B cell (primary cell): ENCODE measurements around the gene DERA. TPM values are rescaled to one million over a fixed set of nuclear protein-coding genes. Genes with fewer than 3 reads are reported as not detected.
"Not testable (repeated sequence)": the region's sequence is repeated elsewhere in the genome, so short reads cannot be mapped to it uniquely, and the experiment has no call there.

Experiments
- ATAC-seq: fragments of 200-7000 bp; cut with Tn5 transposase; one replicate; pipeline ENCODE4 v1.10.0; 2021; ENCODE audit warnings: low read depth, mild to moderate bottlenecking, moderate number of reproducible peaks, moderate library complexity
- CTCF ChIA-PET: fragments of 350-600 bp; sonication (Branson Sonifier 250); formaldehyde crosslinking; loops from one replicate; lab custom pipeline; 2021; ENCODE audit warnings: antibody characterized with exemption, inconsistent platforms; lab: Charles Lee
- POLR2A ChIA-PET: fragments of 350-600 bp; sonication (Branson Sonifier 250); formaldehyde crosslinking; loops from one replicate; lab custom pipeline; 2021; ENCODE audit warnings: antibody characterized with exemption; lab: Charles Lee
- DNase-seq: peaks from one replicate; pipeline ENCODE4 v3.0.0; 2013
- H2AFZ ChIP-seq: 2 replicates; pipeline ENCODE4 v1.6.1; 2012; ENCODE audit warnings: mild to moderate bottlenecking, low read depth, low read length; ENCODE audit not compliant: insufficient read depth, poor library complexity, severe bottlenecking
- H3K27ac ChIP-seq, 2 donors: 1 replicate in 1 of 2; 2 replicates in 1 of 2; pipeline ENCODE4 v1.5.1; 2012 to 2013; ENCODE audit warnings: low read length in 2 of 2, mild to moderate bottlenecking in 2 of 2, moderate library complexity in 1 of 2
- H3K27me3 ChIP-seq, 4 experiments: fragments of 200-600 bp in 1 of 4; sonication (generic) in 1 of 4; replicated peaks in 1 of 4; 1 replicate in 2 of 4; 2 replicates in 2 of 4; pipeline versions ENCODE4 v1.6.1 to v1.7.0; 2013 to 2016; ENCODE audit warnings: low read length in 3 of 4, mild to moderate bottlenecking in 2 of 4, mixed read lengths in 1 of 4, moderate library complexity in 1 of 4; ENCODE audit not compliant: insufficient read depth in 4 of 4, control insufficient read depth in 3 of 4; ENCODE audit errors: control extremely low read depth in 1 of 4
- H3K36me3 ChIP-seq, 2 experiments: replicated peaks in 1 of 2; 1 replicate in 1 of 2; 2 replicates in 1 of 2; pipeline versions ENCODE4 v1.6.1 to v1.7.1; 2013; ENCODE audit warnings: low read length in 1 of 2; ENCODE audit not compliant: insufficient read depth in 2 of 2, control insufficient read depth in 1 of 2; ENCODE audit errors: control extremely low read depth in 1 of 2, extremely low read depth in 1 of 2
- H3K4me1 ChIP-seq, 2 donors: fragments of 200-600 bp in 1 of 2; sonication (generic) in 1 of 2; 1 replicate in 1 of 2; 2 replicates in 1 of 2; pipeline versions ENCODE4 v1.5.1 to v1.6.1; 2013 to 2017; ENCODE audit warnings: low read length in 2 of 2; ENCODE audit not compliant: control insufficient read depth in 2 of 2, insufficient read depth in 2 of 2
- H3K4me2 ChIP-seq: replicated peaks from 2 replicates; pipeline ENCODE3; 2012; ENCODE audit warnings: mild to moderate bottlenecking, low read depth, low read length; ENCODE audit not compliant: poor library complexity, severe bottlenecking
- H3K4me3 ChIP-seq, 5 experiments: fragments of 200-600 bp in 1 of 5; sonication (generic) in 1 of 5; 1 replicate in 3 of 5; 2 replicates in 2 of 5; pipeline versions ENCODE4 v1.5.1 to v1.7.0; 2011 to 2016; ENCODE audit warnings: low read length in 4 of 5, mild to moderate bottlenecking in 4 of 5, low read depth in 2 of 5, control low read depth in 1 of 5, moderate library complexity in 1 of 5; ENCODE audit not compliant: insufficient read depth in 1 of 5; ENCODE audit errors: control extremely low read depth in 1 of 5, extremely low read depth in 1 of 5
- H3K79me2 ChIP-seq: fragments of 200-600 bp; sonication (generic); one replicate; pipeline ENCODE4 v1.6.0; 2016; ENCODE audit warnings: low read length; ENCODE audit not compliant: control insufficient read depth, insufficient read depth
- H3K9ac ChIP-seq: fragments of 200-600 bp; sonication (generic); 2 replicates; pipeline ENCODE4 v1.6.1; 2017; ENCODE audit warnings: mild to moderate bottlenecking, low read length, moderate library complexity
- H3K9me3 ChIP-seq, 3 donors: one replicate each; pipeline versions ENCODE4 v1.6.1 to v1.7.1; 2013; ENCODE audit warnings: low read length in 2 of 3; ENCODE audit not compliant: control insufficient read depth in 2 of 3, insufficient read depth in 1 of 3; ENCODE audit errors: control extremely low read depth in 1 of 3
- H4K20me1 ChIP-seq: 2 replicates; pipeline ENCODE4 v1.6.0; 2012; ENCODE audit warnings: mild to moderate bottlenecking, low read length; ENCODE audit not compliant: insufficient read depth, control insufficient read depth, poor library complexity, severe bottlenecking
- H3K27ac Mint-ChIP-seq: one replicate; pipeline ENCODE4 v1.8.0; 2021; ENCODE audit warnings: mixed read lengths
- H3K27me3 Mint-ChIP-seq: one replicate; pipeline ENCODE4 v1.8.0; 2021; ENCODE audit warnings: mixed read lengths
- H3K4me1 Mint-ChIP-seq: one replicate; pipeline ENCODE4 v1.8.0; 2021; ENCODE audit warnings: mixed read lengths
- H3K4me3 Mint-ChIP-seq: one replicate; pipeline ENCODE4 v1.8.0; 2021; ENCODE audit warnings: mixed read lengths
- H3K9me3 Mint-ChIP-seq: one replicate; pipeline ENCODE4 v1.8.0; 2022; ENCODE audit warnings: mixed read lengths; ENCODE audit not compliant: insufficient read depth
- CTCF ChIP-seq: fragments of 200-600 bp; IDR thresholded peaks from one replicate; pipeline ENCODE4 v1.8.0; 2022; ENCODE audit warnings: antibody characterized with exemption, mild to moderate bottlenecking
- EZH2 ChIP-seq: IDR thresholded peaks from 2 replicates; pipeline ENCODE4 v1.6.1; 2012; ENCODE audit warnings: borderline replicate concordance, low read depth, mild to moderate bottlenecking, moderate library complexity, low read length; ENCODE audit not compliant: insufficient read depth, poor library complexity, severe bottlenecking
- WGBS: methylation state at CpG from one replicate; pipeline ENCODE4 v1.1.5; 2013; ENCODE audit warnings: missing lambda C conversion rate; ENCODE audit not compliant: insufficient coverage; 5-methylcytosine and 5-hydroxymethylcytosine counted together
- intact Hi-C: fragments of 100-400 bp; cut with micrococcal nuclease; formaldehyde crosslinking; loops from one replicate; pipeline ENCODE4 v1.10.0; 2022
- polyA plus RNA-seq: library from polyadenylated mRNA; depleted of rRNA; stranded (reverse); fragments of >200 nt; gene quantifications from 2 replicates; pipeline ENCODE4 v1.2.3, GENCODE V29; 2012
- total RNA-seq, 2 donors: library from RNA; stranded (reverse); fragments of 120-200 nt in 1 of 2; gene quantifications; 1 replicate in 1 of 2; 2 replicates in 1 of 2; pipeline versions ENCODE4 v1.2.3 to v1.2.4, GENCODE V29; 2013 to 2022

The DERA gene
- total and polyA plus RNA-seq, 2 donors (not counting 1 experiment from before 2014, with no cell fraction given) = 9.4 to 20.5 TPM

- 100% methylated on average over 1 of the region's 5 CpGs for whole genome bisulfite sequencing
- Histone ChIP-seq H3K4me2 (no peak overlapping the region), H3K27me3 (no peaks in the 10 kb centered on the region), H3K36me3 (peaks cover 19 to 38% of the 10 kb centered on the region in 2 experiments), H2AFZ (no peak overlapping the region), H4K20me1 (no peaks in the 10 kb centered on the region), H3K9ac (no peak overlapping the region), H3K4me3 (no peak overlapping the region), H3K79me2 (no peaks in the 10 kb centered on the region), H3K4me1 (no peaks in the 10 kb centered on the region), H3K9me3 (no peaks in the 10 kb centered on the region), H3K27ac (no peak overlapping the region)
- intact Hi-C loops = no loop called here
- no peak overlapping the region for H3K27ac Mint-ChIP-seq
- no peaks in the 10 kb centered on the region for H3K9me3 Mint-ChIP-seq
- no peak for TF ChIP-seq EZH2
- H3K27me3 Mint-ChIP-seq = no peaks in the 10 kb centered on the region
- ATAC-seq = no peak
- CTCF ChIA-PET = interaction anchor here (0.6 kb wide), 1 partner anchor 19 kb away, joined by 3 read pairs; no protein-coding TSS in a partner anchor
- POLR2A ChIA-PET = no interaction called here
- DNase-seq = no peak
- no peak overlapping the region for H3K4me3 Mint-ChIP-seq
- no peaks in the 10 kb centered on the region for H3K4me1 Mint-ChIP-seq
These were observed 6.7 kb upstream of the DERA start for GRCh38 chr12:15904378-15904920.

GRCh38 chr12:15910468-15910863 is 666 bp upstream of the DERA start:
- peak overlapping the region; percentile 96 for H3K9ac ChIP-seq
- ATAC-seq = no peak
- no peaks in the 10 kb centered on the region for H3K27me3 Mint-ChIP-seq
- H3K9me3 Mint-ChIP-seq = no peaks in the 10 kb centered on the region
- peaks cover 6 to 10% of the 10 kb centered on the region in 2 donors for H3K4me1 ChIP-seq
- H3K79me2 ChIP-seq = peaks cover 23% of the 10 kb centered on the region
- TF ChIP-seq EZH2 (no peak), CTCF (no peak)
- no peaks in the 10 kb centered on the region for H4K20me1 ChIP-seq
- WGBS = no CpG with 5 or more reads among the region's 5 CpGs
- H3K27me3 ChIP-seq = no peaks in the 10 kb centered on the region
- H3K4me3 ChIP-seq = peak overlapping the region in 1 of 5 experiments; percentile 74
- ChIA-PET CTCF (interaction anchor here (0.7 to 4.4 kb wide), 9 partner anchors 9 to 915 kb away, joined by 3 to 38 read pairs (median 3); no protein-coding TSS in a partner anchor), POLR2A (interaction anchor here (1.7 kb wide), 1 partner anchor 9 kb away, joined by 4 read pairs; no protein-coding TSS in a partner anchor)
- peaks cover 0 to 4% of the 10 kb centered on the region in 2 experiments for H3K36me3 ChIP-seq
- peak overlapping the region; percentile 93 for H3K4me3 Mint-ChIP-seq
- H3K9me3 ChIP-seq = no peaks in the 10 kb centered on the region
- H3K27ac ChIP-seq = no peak overlapping the region
- H3K4me1 Mint-ChIP-seq = peaks cover 17% of the 10 kb centered on the region
- peak overlapping the region; percentile 62 for H3K27ac Mint-ChIP-seq
- no peak for DNase-seq
- peak overlapping the region; percentile 94 for H2AFZ ChIP-seq
- peak overlapping the region; percentile 78 for H3K4me2 ChIP-seq
- intact Hi-C loops = loop anchor here (2.0 kb wide), 1 partner anchor 20 kb away; no protein-coding TSS in a partner anchor

- H4K20me1 ChIP-seq, H3K27me3 ChIP-seq, POLR2A ChIA-PET, H3K27me3 Mint-ChIP-seq, H3K9me3 Mint-ChIP-seq, H3K9me3 ChIP-seq, DNase-seq, ATAC-seq, H3K36me3 ChIP-seq: not testable (repeated sequence)
- H3K4me3 Mint-ChIP-seq = peak overlapping the region; percentile 93
- Histone ChIP-seq H3K9ac (peak overlapping the region; percentile 96), H3K4me3 (peak overlapping the region; percentile 74 to 98 (median 88)), H2AFZ (peak overlapping the region; percentile 94), H3K79me2 (peaks cover 35% of the 10 kb centered on the region), H3K27ac (peak overlapping the region; percentile 79 to 88), H3K4me2 (peak overlapping the region; percentile 78), H3K4me1 (peaks cover 6 to 10% of the 10 kb centered on the region in 2 donors)
- CTCF ChIA-PET = interaction anchor here (1.0 to 2.0 kb wide), 2 partner anchors 11 to 380 kb away, joined by 3 to 8 read pairs; no protein-coding TSS in a partner anchor
- peak overlapping the region; percentile 92 for H3K27ac Mint-ChIP-seq
- WGBS = 0% methylated on average over 1 of the region's 5 CpGs
- H3K4me1 Mint-ChIP-seq = peaks cover 19% of the 10 kb centered on the region
- intact Hi-C loops = loop anchor here (1.0 to 2.0 kb wide), 2 partner anchors 19 to 30 kb away; partner anchors contain the start of gene STRAP
These were observed 799 bp downstream of the DERA start for GRCh38 chr12:15911931-15912330.
